AML-193 (cell line): ENCODE data around the gene GPR33.
"Not testable (repeated sequence)": the region's sequence is repeated elsewhere in the genome, so short reads cannot be mapped to it uniquely, and the experiment has no call there.

Experiments
- DNase-seq, 2 experiments: peaks; one replicate each; lab custom pipeline; 2025; lab: John Stamatoyannopoulos, UW

The GPR33 gene, protein sequence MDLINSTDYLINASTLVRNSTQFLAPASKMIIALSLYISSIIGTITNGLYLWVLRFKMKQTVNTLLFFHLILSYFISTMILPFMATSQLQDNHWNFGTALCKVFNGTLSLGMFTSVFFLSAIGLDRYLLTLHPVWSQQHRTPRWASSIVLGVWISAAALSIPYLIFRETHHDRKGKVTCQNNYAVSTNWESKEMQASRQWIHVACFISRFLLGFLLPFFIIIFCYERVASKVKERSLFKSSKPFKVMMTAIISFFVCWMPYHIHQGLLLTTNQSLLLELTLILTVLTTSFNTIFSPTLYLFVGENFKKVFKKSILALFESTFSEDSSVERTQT

GRCh38 chr14:31487886-31488285 is at the start of gene GPR33:
Gene GPR33 (minus strand): TSS chr14:31488039. CDS start chr14:31483965, 4,074 bp downstream.
- peak; percentile 1 to 8 for DNase-seq

- DNase-seq: no peak
These were observed 48.5 kb upstream of the GPR33 start for GRCh38 chr14:31536201-31536960.

DNA sequence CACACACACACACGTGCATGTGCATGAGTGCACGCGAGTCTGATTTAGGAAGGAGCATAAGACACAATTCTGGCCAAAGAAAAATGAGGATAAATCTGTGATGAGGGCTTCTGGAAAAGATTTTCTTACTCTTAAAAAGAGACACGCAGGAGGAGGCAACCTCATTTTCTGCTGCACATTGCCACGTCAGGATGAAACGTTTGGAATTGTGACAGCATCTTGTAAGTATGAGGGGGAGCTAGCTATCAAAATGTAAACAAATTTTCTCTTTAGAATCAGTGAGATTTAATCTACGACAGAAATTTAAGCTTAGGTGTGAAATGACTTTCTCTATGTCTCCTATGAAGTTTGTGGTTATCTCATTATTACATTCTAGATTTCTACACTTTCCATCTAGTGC is 42.3 kb upstream of the GPR33 start:
- DNase-seq: no peak

- DNase-seq: no peak
These were observed 41.2 kb upstream of the GPR33 start for GRCh38 chr14:31529053-31529452.

- no peak for DNase-seq
These were observed 39.7 kb upstream of the GPR33 start for GRCh38 chr14:31527546-31527945.

GRCh38 chr14:31527087-31527486 is 39.2 kb upstream of the GPR33 start:
- no peak for DNase-seq

- DNase-seq: no peak
These were observed 23.0 kb upstream of the GPR33 start for GRCh38 chr14:31510855-31511254.

DNA sequence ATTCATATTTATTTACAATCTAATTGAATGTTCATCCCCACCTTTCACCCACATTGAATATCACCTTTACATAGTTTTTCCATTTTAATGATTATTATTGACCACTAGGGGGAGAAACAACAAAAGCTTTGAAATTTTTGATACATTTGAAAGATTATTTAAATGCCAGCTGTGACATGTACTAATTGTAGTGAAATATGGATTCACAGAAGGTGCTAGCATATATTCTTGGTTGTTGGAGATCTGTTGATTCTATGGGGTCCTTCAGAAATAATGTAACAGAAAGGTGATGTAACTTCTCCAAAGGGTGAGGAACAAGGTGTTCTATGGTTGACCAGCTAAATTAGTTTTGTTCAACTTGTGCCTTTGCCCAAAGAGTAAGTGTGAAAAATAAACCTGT is 22.4 kb upstream of the GPR33 start:
- DNase-seq: peak; percentile 20 to 34

GRCh38 chr14:31508135-31508534 is 20.3 kb upstream of the GPR33 start:
- DNase-seq: no peak

DNA sequence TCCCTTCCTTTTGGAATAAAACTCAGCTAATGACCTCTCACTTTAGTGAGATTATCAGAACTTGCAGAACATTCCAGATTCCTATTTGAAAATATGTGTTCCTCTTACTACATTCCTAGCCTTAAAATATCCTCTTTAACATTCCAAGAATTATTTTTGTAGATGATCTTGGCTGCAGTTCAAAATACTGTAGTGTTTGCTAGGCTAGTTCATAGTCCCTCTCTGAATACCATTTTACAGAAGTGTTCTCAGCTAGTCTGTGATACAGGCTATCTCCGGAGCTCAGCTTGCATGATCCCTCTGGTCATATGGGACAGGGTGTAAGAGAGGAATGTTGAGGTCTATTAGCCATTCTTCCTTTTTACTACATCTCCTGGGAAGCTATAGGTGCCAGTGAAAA is 17.6 kb upstream of the GPR33 start:
- DNase-seq: no peak

- DNase-seq: no peak
These were observed 14.0 kb upstream of the GPR33 start for GRCh38 chr14:31501870-31502269.

- no peak for DNase-seq
These were observed 5.1 kb upstream of the GPR33 start for GRCh38 chr14:31492759-31493498.

GRCh38 chr14:31489691-31490090 is 1.9 kb upstream of the GPR33 start:
- peak; percentile 40 to 42 for DNase-seq

DNA sequence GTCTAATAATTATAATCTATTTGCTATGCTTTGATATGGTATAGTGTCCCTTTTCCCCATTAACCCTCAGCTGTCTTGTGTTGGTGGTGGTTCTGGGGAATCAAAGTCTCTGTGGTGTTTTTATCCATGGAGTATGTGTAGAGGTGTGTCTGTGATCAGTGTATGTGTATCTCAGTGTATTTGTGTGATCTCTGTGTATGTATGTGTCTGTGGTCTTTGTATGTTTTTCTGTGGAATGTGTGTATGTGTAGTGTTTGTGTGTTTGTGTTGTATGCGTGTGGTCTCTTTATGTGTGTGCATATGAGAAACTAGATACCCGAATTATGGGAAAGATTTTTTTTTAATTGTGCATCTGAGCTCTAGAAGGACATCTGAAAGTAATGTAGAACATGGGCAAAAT is 1.1 kb downstream of the GPR33 start:
- no peak for DNase-seq

DNA sequence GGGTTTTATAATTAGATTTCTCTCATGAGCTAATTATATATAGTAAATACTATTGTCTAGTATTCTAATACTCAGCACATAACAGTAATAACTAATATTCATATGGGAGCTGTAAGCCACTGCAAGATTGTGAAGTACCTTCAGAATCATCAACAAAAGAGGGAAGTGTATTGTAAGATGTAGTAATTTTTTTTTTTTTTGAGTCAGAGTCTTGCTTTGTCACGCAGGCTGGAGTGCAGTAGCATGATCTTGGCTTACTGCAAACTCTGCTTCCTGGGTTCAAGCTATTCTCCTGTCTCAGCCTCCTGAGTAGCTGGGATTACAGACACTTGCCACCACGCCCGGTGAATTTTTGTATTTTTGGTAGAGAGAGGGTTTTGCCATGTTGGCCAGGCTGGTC is 3.1 kb downstream of the GPR33 start:
- no peak for DNase-seq

- no peak for DNase-seq
These were observed 7.7 kb downstream of the GPR33 start for GRCh38 chr14:31480156-31480555.

GRCh38 chr14:31479027-31479426 is 8.8 kb downstream of the GPR33 start:
- DNase-seq: no peak

GRCh38 chr14:31477248-31477647 is 10.6 kb downstream of the GPR33 start:
- no peak for DNase-seq

- DNase-seq: no peak
These were observed 11.5 kb downstream of the GPR33 start for GRCh38 chr14:31476131-31476866.

DNA sequence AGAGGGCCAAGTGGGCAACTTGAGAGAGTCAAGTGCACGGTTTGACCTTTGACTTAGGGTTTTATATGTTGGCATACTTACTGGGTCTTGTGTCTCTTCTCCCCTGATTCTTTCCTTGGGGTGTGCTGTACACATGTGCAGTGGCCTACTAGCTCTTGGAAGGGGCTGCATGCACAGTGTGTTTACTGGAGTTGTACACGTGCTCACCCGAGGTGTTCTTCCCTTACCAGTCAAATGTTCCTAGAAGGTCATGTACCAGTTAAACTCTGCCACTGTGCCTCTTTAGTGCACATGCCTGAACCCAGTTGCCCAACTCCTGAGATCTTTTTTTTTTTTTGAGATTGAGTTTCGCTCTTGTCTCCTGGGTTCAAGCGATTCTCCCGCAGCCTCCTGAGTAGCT is 21.3 kb downstream of the GPR33 start:
- no peak for DNase-seq

GRCh38 chr14:31465111-31465510 is 22.7 kb downstream of the GPR33 start:
- no peak for DNase-seq

GRCh38 chr14:31462450-31462849 is 25.4 kb downstream of the GPR33 start:
- not testable (repeated sequence) for DNase-seq
